ENCODE results near the gene KLHDC2. TPM values are rescaled to one million over a fixed set of nuclear protein-coding genes. Genes with fewer than 3 reads are reported as not detected.

The KLHDC2 gene
- total and polyA plus RNA-seq, 3 donors from 2014 or later = 74.4 to 127 (median 90.7) TPM

DNA sequence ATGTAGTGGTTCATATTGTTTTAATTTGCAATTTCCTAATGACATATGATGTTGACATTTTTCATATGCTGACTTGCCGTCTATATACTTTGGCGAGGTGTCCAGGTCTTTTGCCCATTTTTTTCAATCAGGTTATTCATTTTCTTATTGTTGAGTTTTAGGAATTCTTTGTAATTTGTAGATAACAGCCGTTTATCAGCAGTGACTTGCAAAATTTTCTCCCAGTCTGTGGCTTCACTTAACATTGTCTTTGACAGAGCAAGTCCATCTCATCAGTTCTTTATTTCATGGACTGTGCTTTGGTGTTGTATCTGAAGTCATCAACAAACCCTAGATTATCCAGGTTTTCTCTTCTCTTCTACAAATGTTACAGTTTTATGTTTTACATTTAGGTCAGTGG is 12.6 kb upstream of the KLHDC2 start:
- no peaks in the 10 kb centered on the region for H3K4me1 ChIP-seq
- DNase-seq = no peak
- no peak overlapping the region for H3K4me3 ChIP-seq
- H3K27ac ChIP-seq = no peak overlapping the region
- 68 to 72% methylated on average over 3 of the region's 3 CpGs for WGBS, 2 donors
- intact Hi-C loops (cut with DNase I; ENCODE audit: low total_unique reads) = no loop called here
- H3K36me3 ChIP-seq (ENCODE audit: low read depth, missing control alignments) = no peaks in the 10 kb centered on the region
- H3K27me3 ChIP-seq = no peaks in the 10 kb centered on the region
- TF ChIP-seq, protein P1, sequence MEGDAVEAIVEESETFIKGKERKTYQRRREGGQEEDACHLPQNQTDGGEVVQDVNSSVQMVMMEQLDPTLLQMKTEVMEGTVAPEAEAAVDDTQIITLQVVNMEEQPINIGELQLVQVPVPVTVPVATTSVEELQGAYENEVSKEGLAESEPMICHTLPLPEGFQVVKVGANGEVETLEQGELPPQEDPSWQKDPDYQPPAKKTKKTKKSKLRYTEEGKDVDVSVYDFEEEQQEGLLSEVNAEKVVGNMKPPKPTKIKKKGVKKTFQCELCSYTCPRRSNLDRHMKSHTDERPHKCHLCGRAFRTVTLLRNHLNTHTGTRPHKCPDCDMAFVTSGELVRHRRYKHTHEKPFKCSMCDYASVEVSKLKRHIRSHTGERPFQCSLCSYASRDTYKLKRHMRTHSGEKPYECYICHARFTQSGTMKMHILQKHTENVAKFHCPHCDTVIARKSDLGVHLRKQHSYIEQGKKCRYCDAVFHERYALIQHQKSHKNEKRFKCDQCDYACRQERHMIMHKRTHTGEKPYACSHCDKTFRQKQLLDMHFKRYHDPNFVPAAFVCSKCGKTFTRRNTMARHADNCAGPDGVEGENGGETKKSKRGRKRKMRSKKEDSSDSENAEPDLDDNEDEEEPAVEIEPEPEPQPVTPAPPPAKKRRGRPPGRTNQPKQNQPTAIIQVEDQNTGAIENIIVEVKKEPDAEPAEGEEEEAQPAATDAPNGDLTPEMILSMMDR (IDR thresholded peaks at IDR 0.05) = no peak
- TF ChIP-seq POLR2A (IDR thresholded peaks at IDR 0.05) = no peak
- no peaks in the 10 kb centered on the region for H3K9me3 ChIP-seq

DNA sequence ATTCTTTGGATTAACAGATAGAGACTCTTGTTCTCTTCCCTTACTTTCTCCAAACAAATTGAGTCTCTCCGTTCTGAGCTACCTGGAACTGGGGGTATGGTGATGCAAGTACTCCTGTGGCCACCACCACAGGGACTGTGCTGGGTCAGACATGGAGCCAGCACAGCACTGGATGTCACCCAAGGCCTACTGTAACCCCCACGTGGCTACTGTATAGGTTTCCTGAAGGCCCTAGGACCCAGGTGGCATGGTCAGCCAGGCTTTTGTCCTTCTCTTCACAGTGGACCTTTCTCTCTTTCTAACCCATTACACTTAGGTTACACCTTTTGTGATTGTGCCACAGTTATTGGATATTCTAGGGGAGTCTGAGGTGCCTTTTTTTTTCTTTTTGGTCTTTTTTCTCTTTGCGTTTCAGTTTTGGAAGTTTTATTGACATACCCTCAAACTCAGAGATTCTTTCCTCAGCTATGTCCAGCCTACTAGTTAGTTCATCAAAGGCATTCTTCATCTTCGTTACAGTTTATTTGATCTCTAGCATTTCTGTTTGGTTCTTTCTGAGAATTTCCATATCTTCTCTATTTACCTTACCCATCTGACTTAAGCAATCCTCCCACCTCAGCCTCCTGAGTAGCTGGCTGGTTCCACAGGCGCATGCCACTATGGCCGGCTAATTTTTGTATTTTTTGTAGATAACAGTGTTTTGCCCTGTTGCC is 6.0 kb upstream of the KLHDC2 start:
- H3K4me3 ChIP-seq = no peak overlapping the region
- no peak for TF ChIP-seq POLR2A (IDR thresholded peaks at IDR 0.05)
- TF ChIP-seq, protein P1 (IDR thresholded peaks at IDR 0.05) = no peak
- intact Hi-C loops (cut with DNase I; ENCODE audit: low total_unique reads) = no loop called here
- no peaks in the 10 kb centered on the region for H3K27me3 ChIP-seq
- no peak for DNase-seq
- 85% methylated on average over 6 of the region's 6 CpGs for WGBS, 2 donors
- no peaks in the 10 kb centered on the region for H3K36me3 ChIP-seq (ENCODE audit: low read depth, missing control alignments)
- no peaks in the 10 kb centered on the region for H3K9me3 ChIP-seq
- peaks cover 5% of the 10 kb centered on the region for H3K4me1 ChIP-seq
- no peak overlapping the region for H3K27ac ChIP-seq

- Histone ChIP-seq H3K4me3 (peak overlapping the region; percentile 88 to 99), H3K4me1 (peaks cover 27% of the 10 kb centered on the region), H3K36me3 (ENCODE audit: low read depth, missing control alignments) (no peaks in the 10 kb centered on the region), H3K27ac (peak overlapping the region; percentile 96 to 98), H3K27me3 (no peaks in the 10 kb centered on the region), H3K9me3 (no peaks in the 10 kb centered on the region)
- DNase-seq = no peak
- intact Hi-C loops (cut with DNase I; ENCODE audit: low total_unique reads) = loop anchor here (5.0 kb wide), 1 partner anchor 135 kb away; no protein-coding TSS in a partner anchor
- WGBS, 2 donors = 49 to 54% methylated on average over 10 of the region's 10 CpGs
- no peak for TF ChIP-seq POLR2A (IDR thresholded peaks at IDR 0.05)
- TF ChIP-seq, protein P1 (IDR thresholded peaks at IDR 0.05) = no peak
These were observed 1.1 kb upstream of the KLHDC2 start for GRCh38 chr14:49766839-49767238.

DNA sequence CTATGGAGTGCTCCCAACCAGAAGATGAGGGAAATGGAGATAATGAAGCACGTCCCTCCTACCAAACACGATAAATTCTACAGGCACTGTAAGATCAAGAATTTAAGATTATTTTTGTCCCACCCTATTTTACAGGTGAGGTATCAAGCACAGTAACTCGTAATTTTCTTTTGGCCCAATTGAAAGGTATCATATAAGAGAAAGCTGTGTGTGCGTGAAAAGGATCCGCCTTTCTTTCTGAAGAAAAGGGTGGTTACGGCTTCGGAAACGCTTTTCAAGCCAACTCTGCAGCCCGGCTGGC is 733 bp upstream of the KLHDC2 start:
- Histone ChIP-seq H3K36me3 (ENCODE audit: low read depth, missing control alignments) (no peaks in the 10 kb centered on the region), H3K4me3 (peak overlapping the region; percentile 88 to 99), H3K4me1 (peaks cover 27% of the 10 kb centered on the region), H3K27ac (peak overlapping the region; percentile 96 to 98), H3K27me3 (no peaks in the 10 kb centered on the region), H3K9me3 (no peaks in the 10 kb centered on the region)
- intact Hi-C loops (cut with DNase I; ENCODE audit: low total_unique reads) = loop anchor here (5.0 kb wide), 1 partner anchor 135 kb away; no protein-coding TSS in a partner anchor
- WGBS, 2 donors = 0 to 2% methylated on average over 7 to 9 of the region's 9 CpGs
- DNase-seq = no peak
- TF ChIP-seq POLR2A (IDR thresholded peaks at IDR 0.05) = no peak
- TF ChIP-seq, protein P1 (IDR thresholded peaks at IDR 0.05) = no peak

Measured in testis (tissue), 3 donors.